ENCODE measurements around the gene VPS9D1.

DNA sequence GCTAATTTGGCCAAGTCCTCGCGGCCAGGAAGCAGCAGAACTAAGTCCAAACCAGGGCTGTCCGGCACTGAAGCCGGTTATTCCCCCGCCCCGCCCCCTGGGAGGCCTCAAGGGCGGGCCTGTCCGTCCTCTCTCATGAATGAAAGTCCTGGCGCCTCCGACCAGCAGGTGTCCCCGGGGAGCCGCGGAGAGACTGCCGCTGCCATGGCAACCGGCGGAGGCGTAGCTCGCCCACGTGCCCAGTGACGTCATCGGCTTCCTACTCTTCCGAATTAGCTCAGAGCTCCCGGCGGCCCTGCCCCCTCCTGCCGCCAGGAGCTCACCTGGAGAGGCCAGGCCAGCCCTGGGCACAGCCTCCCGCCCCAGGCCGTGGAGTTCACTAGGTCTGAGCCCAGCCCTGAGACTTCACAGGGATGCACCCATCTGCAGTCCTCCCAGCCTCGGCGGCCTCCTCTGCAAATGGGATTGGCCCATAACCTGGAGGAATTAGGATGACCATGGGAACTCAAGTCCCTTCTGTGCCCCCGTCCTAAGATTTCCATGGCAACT lies 20.5 kb downstream of the VPS9D1 start:
- TF ChIP-seq CTCF (IDR thresholded peaks at IDR 0.05; ENCODE audit: borderline replicate concordance, extremely low read depth, low read length, poor library complexity, severe bottlenecking) (peak; percentile 58), EZH2 (IDR thresholded peaks at IDR 0.05; ENCODE audit: borderline replicate concordance, low read depth, low read length, severe bottlenecking) (no peak)
